Caco-2 (cell line): Measurements from ENCODE around the gene ERP29. TPM values are rescaled to one million over a fixed set of nuclear protein-coding genes. Genes with fewer than 3 reads are reported as not detected.
A peak's percentile ranks its signal among the peaks of the same experiment; 100 is the strongest.

Experiments used
- BruUV-seq: library from RNA; stranded (reverse); fragments of 400-500 nt; replicated peaks from 2 replicates; lab custom pipeline; 2021; lab: Mats Ljungman, UMichigan
- CTCF ChIA-PET: fragments of 300-600 bp; sonication (Branson Sonifier 250); formaldehyde crosslinking; loops from one replicate; lab custom pipeline; 2022; ENCODE audit warnings: antibody characterized with exemption; lab: Charles Lee
- POLR2A ChIA-PET: fragments of 300-600 bp; sonication (Branson Sonifier 250); formaldehyde crosslinking; loops from one replicate; lab custom pipeline; 2022; ENCODE audit warnings: antibody characterized with exemption; lab: Charles Lee
- DNase-seq, 2 experiments: peaks; one replicate each; pipeline versions ENCODE4 v3.0.0 to v3.0.0-alpha.2; 2020 to 2022
- H3K27me3 ChIP-seq: replicated peaks from 2 replicates; pipeline ENCODE4 v1.6.0; 2011; ENCODE audit warnings: low read length; ENCODE audit not compliant: control insufficient read depth, insufficient read depth
- H3K36me3 ChIP-seq: 2 replicates; pipeline ENCODE4 v1.5.1; 2011; ENCODE audit warnings: low read length; ENCODE audit not compliant: control insufficient read depth, insufficient read depth
- H3K4me1 ChIP-seq: fragments of 250-450 bp; sonication (Bioruptor Pico); 2 replicates; pipeline ENCODE4 v1.5.1; 2020; ENCODE audit warnings: mild to moderate bottlenecking
- H3K4me3 ChIP-seq: 2 replicates; pipeline ENCODE4 v1.5.1; 2011; ENCODE audit warnings: low read depth, mild to moderate bottlenecking, control low read depth, low read length
- H3K9me3 ChIP-seq: fragments of 250-450 bp; sonication (Bioruptor Pico); 2 replicates; pipeline ENCODE4 v1.5.1; 2020; ENCODE audit warnings: mild to moderate bottlenecking, moderate library complexity
- H3K27ac Mint-ChIP-seq: one replicate; pipeline ENCODE4 v1.8.0; 2022; ENCODE audit warnings: mixed read lengths; ENCODE audit not compliant: unreplicated experiment
- H3K27me3 Mint-ChIP-seq: one replicate; pipeline ENCODE4 v1.8.0; 2022; ENCODE audit warnings: mixed read lengths; ENCODE audit not compliant: insufficient read depth, unreplicated experiment
- H3K36me3 Mint-ChIP-seq: one replicate; pipeline ENCODE4 v1.8.0; 2022; ENCODE audit warnings: mild to moderate bottlenecking, mixed read lengths; ENCODE audit not compliant: insufficient read depth, unreplicated experiment
- H3K4me1 Mint-ChIP-seq: one replicate; pipeline ENCODE4 v1.8.0; 2022; ENCODE audit warnings: low read depth, mixed read lengths; ENCODE audit not compliant: unreplicated experiment
- H3K4me3 Mint-ChIP-seq: one replicate; pipeline ENCODE4 v1.8.0; 2022; ENCODE audit warnings: mild to moderate bottlenecking, moderate library complexity, mixed read lengths; ENCODE audit not compliant: unreplicated experiment
- H3K9me3 Mint-ChIP-seq: one replicate; pipeline ENCODE4 v1.8.0; 2022; ENCODE audit warnings: mixed read lengths; ENCODE audit not compliant: unreplicated experiment
- intact Hi-C: fragments of 100-400 bp; cut with micrococcal nuclease; formaldehyde crosslinking; loops from one replicate; pipeline ENCODE4 v1.10.0; 2022; ENCODE audit not compliant: unreplicated experiment
- microRNA-seq: library from miRNA; unstranded; fragments of <30 nt; microRNA quantifications from one replicate; pipeline ENCODE4 v1.2.0, GENCODE V29; 2022
- total RNA-seq: library from RNA; stranded (reverse); gene quantifications from 2 replicates; pipeline ENCODE4 v1.2.3, GENCODE V29; 2022
- TF ChIP-seq, protein P1 (sequence below), 2 experiments: fragments of 200-600 bp in 1 of 2; IDR thresholded peaks; 1 replicate in 1 of 2; 2 replicates in 1 of 2; pipeline versions ENCODE4 v1.5.1 to v1.8.0; 2011 to 2022; ENCODE audit warnings: antibody characterized with exemption in 1 of 2, control low read depth in 1 of 2, inconsistent platforms in 1 of 2, low read depth in 1 of 2, low read length in 1 of 2, mild to moderate bottlenecking in 1 of 2, moderate library complexity in 1 of 2; ENCODE audit not compliant: insufficient read depth in 1 of 2, severe bottlenecking in 1 of 2, unreplicated experiment in 1 of 2

Gene ERP29
- total RNA-seq, 1 experiment from 2014 or later = 231 TPM

DNA sequence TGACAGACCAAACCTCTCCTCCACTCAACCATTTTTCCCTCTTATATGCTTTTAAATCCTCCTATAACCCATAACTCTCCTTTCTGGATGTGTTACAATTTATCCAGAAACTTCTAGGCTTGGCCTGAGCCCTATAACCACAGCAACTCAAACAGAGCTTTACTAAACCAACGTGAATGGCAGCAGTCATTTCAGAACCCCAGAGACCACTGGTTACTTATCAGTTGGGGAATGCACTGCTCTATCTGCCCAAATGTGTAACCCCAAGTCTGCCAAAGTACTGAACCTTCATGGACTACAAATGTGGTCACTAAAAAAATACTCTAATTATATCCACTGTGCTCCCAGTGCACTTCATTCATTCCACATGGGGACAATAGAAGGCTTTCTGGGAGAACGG, 53.3 kb downstream of the ERP29 start:
- Mint-ChIP-seq H3K27me3 (no peaks in the 10 kb centered on the region), H3K4me1 (no peaks in the 10 kb centered on the region), H3K9me3 (no peaks in the 10 kb centered on the region), H3K4me3 (no peak overlapping the region), H3K27ac (no peak overlapping the region), H3K36me3 (peaks cover 86% of the 10 kb centered on the region)
- intact Hi-C loops = no loop called here
- no peak for DNase-seq
- no peaks in the 10 kb centered on the region for H3K9me3 ChIP-seq
- CTCF ChIA-PET = no interaction called here
- POLR2A ChIA-PET = no interaction called here
- no peaks in the 10 kb centered on the region; the same call in 1 of the 2 replicates for H3K4me1 ChIP-seq
- H3K36me3 ChIP-seq = peaks cover under 1% of the 10 kb centered on the region; the same call in 1 of the 2 replicates
- TSS peak; percentile 24 for BruUV-seq
- H3K27me3 ChIP-seq = no peaks in the 10 kb centered on the region
- no peak overlapping the region for H3K4me3 ChIP-seq
- TF ChIP-seq, protein P1, sequence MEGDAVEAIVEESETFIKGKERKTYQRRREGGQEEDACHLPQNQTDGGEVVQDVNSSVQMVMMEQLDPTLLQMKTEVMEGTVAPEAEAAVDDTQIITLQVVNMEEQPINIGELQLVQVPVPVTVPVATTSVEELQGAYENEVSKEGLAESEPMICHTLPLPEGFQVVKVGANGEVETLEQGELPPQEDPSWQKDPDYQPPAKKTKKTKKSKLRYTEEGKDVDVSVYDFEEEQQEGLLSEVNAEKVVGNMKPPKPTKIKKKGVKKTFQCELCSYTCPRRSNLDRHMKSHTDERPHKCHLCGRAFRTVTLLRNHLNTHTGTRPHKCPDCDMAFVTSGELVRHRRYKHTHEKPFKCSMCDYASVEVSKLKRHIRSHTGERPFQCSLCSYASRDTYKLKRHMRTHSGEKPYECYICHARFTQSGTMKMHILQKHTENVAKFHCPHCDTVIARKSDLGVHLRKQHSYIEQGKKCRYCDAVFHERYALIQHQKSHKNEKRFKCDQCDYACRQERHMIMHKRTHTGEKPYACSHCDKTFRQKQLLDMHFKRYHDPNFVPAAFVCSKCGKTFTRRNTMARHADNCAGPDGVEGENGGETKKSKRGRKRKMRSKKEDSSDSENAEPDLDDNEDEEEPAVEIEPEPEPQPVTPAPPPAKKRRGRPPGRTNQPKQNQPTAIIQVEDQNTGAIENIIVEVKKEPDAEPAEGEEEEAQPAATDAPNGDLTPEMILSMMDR (IDR thresholded peaks at IDR 0.05; ENCODE audit: insufficient read depth in 1 of 2, low read depth in 1 of 2, low read length in 1 of 2, severe bottlenecking in 1 of 2, unreplicated experiment in 1 of 2) = no peak

Small RNAs within 50 kb of the gene (microRNA-seq; reads per million reads assigned to microRNA genes)
- gene MIR3657 = not detected

Other genes starting within 250 kb of the ERP29 start
- 170 and 196 TPM in 2 replicates for gene ALDH2, start 246.5 kb upstream of the ERP29 start, total RNA-seq
- 89.5 and 90.1 TPM in 2 replicates for gene MAPKAPK5, start 171.2 kb upstream of the ERP29 start, total RNA-seq
- gene TMEM116, start 261 bp upstream of the ERP29 start, total RNA-seq = 10.3 and 11.0 TPM in 2 replicates
- 41.0 and 42.3 TPM in 2 replicates for gene NAA25, start 95.4 kb downstream of the ERP29 start, total RNA-seq
- gene TRAFD1, start 112.1 kb downstream of the ERP29 start, total RNA-seq = 25.5 and 26.5 TPM in 2 replicates